T follicular helper cell (primary cell): ENCODE results near the gene SMYD2.

Experiments used
- DNase-seq: peaks from one replicate; pipeline ENCODE4 v3.0.0-alpha.2; 2020; ENCODE audit warnings: low read depth
- total RNA-seq, 2 experiments: gene quantifications; one replicate each; lab custom pipeline; 2026; lab: John Stamatoyannopoulos, UW

Gene SMYD2
- 22.9 to 62.6 reads per million in 2 experiments for total RNA-seq

- DNase-seq = peak; percentile 52
These were observed at the start of gene SMYD2 for GRCh38 chr1:214281021-214281719. Gene SMYD2, plus strand, starts transcription at chr1:214281159. Its CDS starts 96 bp downstream, at chr1:214281255.

DNA sequence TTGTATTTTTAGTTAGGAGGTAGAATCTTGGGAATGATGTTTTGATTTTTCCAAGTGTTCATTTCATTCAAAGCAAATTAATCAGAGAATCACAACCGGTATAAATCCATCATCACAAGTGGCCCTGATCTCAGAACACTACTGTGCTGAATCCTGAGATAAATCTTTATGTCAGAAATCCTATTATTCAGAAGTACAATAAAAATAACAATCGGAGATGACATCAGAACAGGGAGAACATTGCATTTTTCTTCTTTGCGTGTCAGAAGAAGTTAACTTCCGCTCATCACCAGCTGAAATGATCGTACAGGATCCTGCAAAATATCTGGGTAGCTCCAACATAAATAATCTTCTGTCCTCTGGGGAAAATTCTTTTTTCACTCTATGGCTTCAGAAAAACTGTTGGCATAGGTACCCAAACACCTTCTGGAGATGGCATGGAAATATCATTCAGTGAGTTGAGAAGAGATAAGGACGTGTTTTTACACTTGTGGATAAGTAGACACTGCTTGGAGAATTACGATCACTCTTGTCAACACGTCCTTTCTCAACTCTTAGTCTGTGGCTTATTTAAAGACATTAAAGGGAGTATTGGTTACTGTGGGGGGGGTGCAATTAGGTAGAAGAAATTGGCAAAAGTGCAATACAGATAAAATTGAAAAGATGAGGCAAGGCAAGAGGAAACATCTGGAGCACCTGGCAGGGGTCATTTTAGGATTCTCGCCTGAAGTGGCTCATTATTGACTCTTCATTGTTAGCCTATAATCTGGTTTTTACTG lies 46.9 kb upstream of the SMYD2 start:
- no peak for DNase-seq

DNA sequence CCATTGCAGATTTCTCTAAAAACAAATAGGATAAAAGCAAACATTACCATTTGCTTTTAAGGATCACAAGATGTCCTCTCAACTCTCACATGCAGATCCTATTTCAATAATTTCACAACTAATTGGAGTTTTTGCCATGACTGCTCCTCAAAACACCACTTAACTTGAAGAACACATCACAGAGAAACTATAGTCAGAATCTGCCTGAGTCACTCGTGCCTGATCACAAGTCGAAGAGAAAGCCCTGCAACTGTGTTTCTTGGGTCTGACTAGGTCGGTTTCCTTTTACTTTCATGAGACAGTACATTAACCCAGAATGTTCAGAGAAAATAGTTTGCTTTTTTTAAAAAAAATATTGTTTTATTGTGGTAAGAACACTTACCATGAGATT lies 46.3 kb upstream of the SMYD2 start:
- DNase-seq = no peak

DNA sequence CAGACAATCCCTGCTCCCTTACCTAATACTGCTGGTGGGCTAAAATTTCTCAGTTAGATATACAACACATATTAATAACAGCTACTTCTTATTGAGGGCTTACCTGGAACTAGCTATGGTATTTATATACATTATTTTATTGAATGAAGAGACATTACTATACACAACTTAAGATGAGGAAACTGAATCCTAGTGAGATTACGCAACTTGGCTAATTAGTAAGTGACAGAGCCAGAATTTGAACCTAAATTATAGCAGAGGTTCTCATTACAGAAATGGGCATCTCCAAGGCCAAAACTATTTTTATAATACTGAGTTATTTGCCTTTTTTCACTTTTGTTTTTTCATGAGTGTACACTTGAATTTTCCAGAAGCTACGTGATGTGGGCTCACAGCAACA lies 44.5 kb upstream of the SMYD2 start:
- no peak for DNase-seq

DNA sequence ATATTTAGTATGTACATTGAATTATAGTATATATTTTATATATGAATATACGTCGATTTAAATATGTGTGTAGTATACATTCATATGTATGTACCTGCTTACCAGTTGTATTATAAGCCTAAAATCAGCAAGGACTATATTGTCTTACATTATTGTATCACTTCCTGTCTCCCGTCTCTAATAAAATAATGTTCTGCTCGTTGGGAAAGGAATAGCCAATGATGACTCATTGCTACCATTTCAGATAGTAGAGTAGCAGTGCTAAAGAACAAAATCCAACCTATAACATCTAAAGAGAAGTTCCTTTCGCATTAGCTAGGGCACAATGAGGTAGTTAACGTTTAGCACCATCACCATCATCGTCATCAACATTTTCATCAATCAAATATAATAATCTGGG lies 39.9 kb upstream of the SMYD2 start:
- DNase-seq = no peak

GRCh38 chr1:214244252-214244651 lies 36.7 kb upstream of the SMYD2 start:
- DNase-seq = no peak

- no peak for DNase-seq
These were observed 36.1 kb upstream of the SMYD2 start for GRCh38 chr1:214244841-214245240.

- DNase-seq = no peak
These were observed 33.4 kb upstream of the SMYD2 start for GRCh38 chr1:214247501-214248041.

- no peak for DNase-seq
These were observed 32.5 kb upstream of the SMYD2 start for GRCh38 chr1:214248311-214249085.

GRCh38 chr1:214249651-214250050 lies 31.3 kb upstream of the SMYD2 start:
- no peak for DNase-seq

DNA sequence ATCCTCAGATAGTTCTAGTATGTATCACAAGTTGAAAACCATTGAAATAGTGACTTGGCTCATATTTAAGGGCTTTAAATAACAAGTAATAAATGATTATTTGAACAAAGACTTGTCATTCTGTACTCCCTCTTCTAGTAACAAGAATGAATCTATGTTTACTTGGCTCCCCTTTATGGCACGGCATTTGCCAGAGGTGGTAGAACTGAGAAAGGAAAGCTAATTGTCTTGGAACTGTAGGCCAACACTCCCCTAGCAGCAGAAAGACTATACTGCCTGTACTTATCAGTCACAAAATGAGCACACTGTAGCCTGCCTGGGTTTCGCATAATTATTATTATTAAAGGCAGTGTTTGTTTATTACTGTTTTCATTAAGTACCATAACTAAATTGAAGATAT lies 29.6 kb upstream of the SMYD2 start:
- no peak for DNase-seq

- DNase-seq = no peak
These were observed 25.4 kb upstream of the SMYD2 start for GRCh38 chr1:214255509-214255908.

- no peak for DNase-seq
These were observed 21.5 kb upstream of the SMYD2 start for GRCh38 chr1:214259353-214259977.

DNA sequence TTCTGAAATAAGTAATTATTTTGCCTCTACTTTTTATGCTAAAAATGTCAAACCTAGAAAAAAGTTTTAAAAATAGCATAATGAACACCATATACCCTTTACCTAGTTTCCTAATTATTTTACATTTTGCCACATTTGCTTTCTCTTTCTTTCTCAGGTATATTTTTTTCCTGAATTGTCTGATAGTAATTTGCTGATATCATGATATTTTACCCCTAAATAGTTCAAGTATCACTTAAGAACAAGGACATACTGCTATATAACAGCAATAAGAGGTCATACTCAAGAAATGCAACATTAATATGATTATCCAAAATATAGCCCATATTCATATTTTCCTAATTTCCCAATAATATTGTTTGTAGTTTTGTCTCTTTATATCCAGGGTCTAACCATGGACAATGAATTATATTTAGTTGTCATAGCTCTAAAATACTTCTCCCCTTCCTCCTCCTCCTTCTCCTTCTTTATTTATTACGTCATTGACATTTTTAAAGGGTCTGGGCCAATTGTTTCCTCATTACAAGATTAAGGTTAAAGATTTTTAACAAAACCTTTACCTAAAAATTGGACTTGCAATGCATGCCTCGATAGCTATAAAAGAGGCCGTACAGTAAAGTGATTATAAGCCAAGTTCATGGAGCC lies 20.3 kb upstream of the SMYD2 start:
- DNase-seq = no peak

DNA sequence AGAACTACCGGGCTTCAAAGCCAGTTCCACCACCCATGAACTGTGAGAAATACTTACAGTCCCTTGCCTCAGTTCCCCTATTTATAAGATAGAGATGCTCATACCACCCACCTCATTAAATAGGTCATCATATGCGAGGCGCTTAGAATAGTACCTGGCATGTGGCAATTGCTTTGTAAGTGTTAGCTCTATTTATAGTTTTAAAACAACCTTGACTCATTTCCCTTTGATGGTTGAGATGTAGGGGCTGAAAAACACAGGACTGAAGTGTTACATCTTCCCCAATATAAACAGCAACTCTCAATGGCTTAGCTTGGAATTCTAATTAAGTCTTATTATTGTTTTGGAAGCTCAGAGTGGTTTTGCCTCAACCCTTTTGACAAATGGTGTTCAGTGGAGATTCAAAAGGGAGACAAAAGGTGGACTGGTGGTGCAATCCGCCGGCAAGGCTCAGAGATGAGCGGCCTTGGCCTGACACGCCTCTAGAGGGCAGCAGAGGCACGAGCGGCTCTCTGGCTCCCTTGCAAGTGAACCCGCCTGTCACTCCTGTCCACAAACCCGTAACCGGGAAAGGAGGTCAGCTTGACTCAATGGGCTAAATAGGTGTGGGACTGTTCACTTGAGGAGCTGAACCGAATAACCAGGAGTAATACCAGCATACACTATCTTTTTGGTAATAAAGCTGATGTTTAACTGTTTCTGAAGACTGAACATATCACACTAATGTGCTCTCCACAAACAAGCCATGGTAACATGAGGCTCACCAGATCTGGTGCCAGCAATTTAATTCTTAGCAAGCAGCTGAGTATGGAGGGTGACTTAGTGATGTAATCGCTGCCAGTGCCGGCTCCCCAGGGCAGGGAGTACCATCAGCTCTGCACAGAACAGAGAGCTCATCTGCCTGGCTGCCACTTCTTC lies 19.5 kb upstream of the SMYD2 start:
- DNase-seq = peak; percentile 69

DNA sequence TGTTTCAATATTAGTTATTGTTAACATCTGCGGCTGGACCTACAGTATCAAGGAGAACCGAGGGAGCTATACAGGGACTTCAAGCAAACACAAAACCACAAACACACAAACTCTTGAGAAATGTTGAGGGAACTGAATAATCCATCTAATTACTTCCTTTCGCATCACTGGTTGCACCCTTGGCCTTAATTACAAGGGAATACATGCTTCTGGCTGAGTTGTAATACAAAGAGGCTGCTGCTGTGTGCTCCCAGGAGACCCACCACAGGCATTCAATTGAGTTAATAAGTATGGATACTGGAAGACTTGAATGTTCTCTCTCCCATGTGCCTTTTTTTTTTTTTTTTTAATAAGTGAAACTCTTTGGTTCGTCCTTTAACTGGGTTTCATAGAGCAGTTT lies 16.8 kb upstream of the SMYD2 start:
- no peak for DNase-seq

- DNase-seq = no peak
These were observed 16.0 kb upstream of the SMYD2 start for GRCh38 chr1:214264976-214265375.

DNA sequence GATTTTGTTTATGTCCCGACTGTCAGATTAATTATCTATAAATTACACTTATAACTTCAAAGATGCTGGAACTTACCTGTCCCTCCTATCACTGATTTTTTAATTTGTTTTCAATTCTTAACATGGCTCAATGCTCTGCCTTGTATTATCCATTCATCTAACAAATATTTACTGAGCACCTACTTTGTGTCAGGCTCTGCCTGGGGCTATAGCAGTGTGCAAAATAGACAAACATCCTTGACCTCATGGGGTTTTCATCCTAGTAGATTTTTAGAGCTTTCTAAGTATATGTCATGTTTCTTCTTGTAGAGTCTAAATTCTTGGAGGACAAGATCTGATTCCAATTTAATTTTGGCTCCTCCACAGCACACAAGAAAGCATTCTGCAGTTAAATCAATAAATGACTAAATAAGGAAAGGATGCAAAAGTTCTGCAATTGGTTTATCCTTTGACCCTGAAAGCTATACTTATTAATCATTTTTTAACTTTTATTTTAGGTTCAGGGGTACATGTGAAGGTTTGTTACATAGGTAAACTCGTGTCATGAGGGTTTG lies 10.8 kb upstream of the SMYD2 start:
- DNase-seq = no peak

- DNase-seq = no peak
These were observed 9.6 kb upstream of the SMYD2 start for GRCh38 chr1:214271174-214271858.
